ENCODE data around the gene KRT84. TPM values are rescaled to one million over a fixed set of nuclear protein-coding genes. Genes with fewer than 3 reads are reported as not detected.

The KRT84 gene
- total RNA-seq, 1 experiment from 2014 or later: not detected

DNA sequence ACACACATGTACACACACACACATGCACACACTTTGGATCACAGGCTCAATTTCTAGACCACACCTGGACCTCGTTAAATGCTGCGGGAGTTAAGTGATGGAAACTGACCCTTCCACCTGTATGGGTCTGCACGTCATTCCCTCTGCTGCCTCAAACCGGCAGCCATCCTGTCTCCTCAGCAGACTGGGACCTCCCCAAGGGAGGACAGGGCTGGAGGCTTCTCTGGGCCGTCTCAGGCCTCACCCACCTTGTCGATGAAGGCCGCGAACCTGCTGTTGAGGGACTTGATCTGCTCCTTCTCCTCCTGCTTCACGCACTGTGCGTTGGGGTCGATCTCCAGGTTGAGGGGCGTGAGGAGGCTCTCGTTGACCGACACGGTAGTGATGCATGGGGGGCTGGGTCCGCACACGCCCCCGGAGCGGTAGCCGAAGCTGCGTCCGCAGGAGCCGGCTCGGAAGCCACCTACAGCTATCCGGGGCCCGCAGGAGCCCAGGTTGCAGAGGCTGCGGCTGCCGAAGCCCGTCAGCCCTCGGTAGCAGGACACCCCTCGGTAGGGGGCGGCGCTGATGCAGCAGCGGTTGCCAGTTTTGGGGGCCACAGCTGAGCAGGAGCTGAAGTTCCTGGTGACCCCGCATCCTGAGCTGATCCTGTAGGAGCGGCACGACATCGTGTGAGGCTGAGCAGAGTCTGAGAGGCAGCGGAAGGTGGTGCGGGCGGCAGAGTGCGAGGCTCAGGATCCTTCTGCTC lies 18.5 kb downstream of the KRT84 start, which contains the start of gene KRT85:
KRT85 (minus strand) TSS at position 744 of the 748 bp plus-strand sequence; CDS start at position 668, 76 bp downstream.
- Histone ChIP-seq H3K36me3 (ENCODE audit: control insufficient read depth, insufficient read depth, low read length) (no peaks in the 10 kb centered on the region), H3K27me3 (replicated peaks; ENCODE audit: control insufficient read depth, insufficient read depth, low read length) (no peaks in the 10 kb centered on the region), H3K4me3 (ENCODE audit: low read depth, low read length) (no peak within 1 kb of the TSS), H3K9me3 (no peaks in the 10 kb centered on the region), H3K4me1 (no peaks in the 10 kb centered on the region)
- Mint-ChIP-seq H3K36me3 (ENCODE audit: insufficient read depth, unreplicated experiment) (no peaks in the 10 kb centered on the region), H3K4me3 (ENCODE audit: unreplicated experiment) (no peak within 1 kb of the TSS), H3K4me1 (ENCODE audit: low read depth, unreplicated experiment) (peaks cover 4% of the 10 kb centered on the region), H3K27ac (ENCODE audit: unreplicated experiment) (no peak within 1 kb of the TSS), H3K9me3 (ENCODE audit: unreplicated experiment) (no peaks in the 10 kb centered on the region), H3K27me3 (ENCODE audit: insufficient read depth, unreplicated experiment) (no peaks in the 10 kb centered on the region)
- TF ChIP-seq, protein P1, sequence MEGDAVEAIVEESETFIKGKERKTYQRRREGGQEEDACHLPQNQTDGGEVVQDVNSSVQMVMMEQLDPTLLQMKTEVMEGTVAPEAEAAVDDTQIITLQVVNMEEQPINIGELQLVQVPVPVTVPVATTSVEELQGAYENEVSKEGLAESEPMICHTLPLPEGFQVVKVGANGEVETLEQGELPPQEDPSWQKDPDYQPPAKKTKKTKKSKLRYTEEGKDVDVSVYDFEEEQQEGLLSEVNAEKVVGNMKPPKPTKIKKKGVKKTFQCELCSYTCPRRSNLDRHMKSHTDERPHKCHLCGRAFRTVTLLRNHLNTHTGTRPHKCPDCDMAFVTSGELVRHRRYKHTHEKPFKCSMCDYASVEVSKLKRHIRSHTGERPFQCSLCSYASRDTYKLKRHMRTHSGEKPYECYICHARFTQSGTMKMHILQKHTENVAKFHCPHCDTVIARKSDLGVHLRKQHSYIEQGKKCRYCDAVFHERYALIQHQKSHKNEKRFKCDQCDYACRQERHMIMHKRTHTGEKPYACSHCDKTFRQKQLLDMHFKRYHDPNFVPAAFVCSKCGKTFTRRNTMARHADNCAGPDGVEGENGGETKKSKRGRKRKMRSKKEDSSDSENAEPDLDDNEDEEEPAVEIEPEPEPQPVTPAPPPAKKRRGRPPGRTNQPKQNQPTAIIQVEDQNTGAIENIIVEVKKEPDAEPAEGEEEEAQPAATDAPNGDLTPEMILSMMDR (IDR thresholded peaks at IDR 0.05; ENCODE audit: insufficient read depth in 1 of 2, low read depth in 1 of 2, low read length in 1 of 2, severe bottlenecking in 1 of 2, unreplicated experiment in 1 of 2): no peak
- DNase-seq: no peak
- CTCF ChIA-PET: interaction anchor here (1.7 kb wide), 1 partner anchor 210 kb away, joined by 6 read pairs; no protein-coding TSS in a partner anchor
- BruUV-seq (replicated peaks): no TSS peak
- intact Hi-C loops (cut with micrococcal nuclease; ENCODE audit: unreplicated experiment): no loop called here
- POLR2A ChIA-PET: no interaction called here

DNA sequence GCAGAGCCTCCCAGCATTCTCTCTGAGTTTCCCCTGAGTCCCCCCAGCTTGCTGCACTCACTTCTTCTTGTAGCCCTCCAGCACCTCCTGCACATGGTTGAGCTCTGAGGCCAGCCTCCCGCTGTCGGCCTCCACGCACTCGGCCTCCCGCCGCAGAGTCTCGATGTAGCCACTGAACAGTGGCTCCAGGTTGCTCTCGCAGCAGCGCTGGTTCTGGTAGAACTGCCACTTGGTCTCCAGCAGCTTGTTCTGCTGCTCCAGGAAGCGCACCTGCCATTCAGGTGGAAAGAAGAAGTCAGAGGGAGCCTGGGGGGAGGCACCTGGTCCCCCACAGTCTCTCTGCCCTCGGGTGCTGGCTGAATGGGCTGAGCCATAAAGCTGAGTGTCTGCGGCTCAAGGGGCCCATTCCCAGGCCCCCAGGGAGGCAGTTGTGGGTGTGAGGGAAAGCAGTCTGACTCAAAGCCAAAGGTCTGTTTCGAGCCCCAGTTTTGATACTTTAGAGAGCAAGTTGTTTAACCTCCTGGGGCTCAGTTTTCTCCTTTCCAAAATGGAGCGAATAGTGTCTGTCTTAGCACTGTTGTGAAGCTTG lies 20.5 kb downstream of the KRT84 start:
- no peaks in the 10 kb centered on the region for H3K9me3 Mint-ChIP-seq (ENCODE audit: unreplicated experiment)
- H3K4me1 Mint-ChIP-seq (ENCODE audit: low read depth, unreplicated experiment): no peaks in the 10 kb centered on the region
- no peaks in the 10 kb centered on the region for H3K36me3 Mint-ChIP-seq (ENCODE audit: insufficient read depth, unreplicated experiment)
- DNase-seq: no peak
- intact Hi-C loops (cut with micrococcal nuclease; ENCODE audit: unreplicated experiment): no loop called here
- Histone ChIP-seq H3K4me3 (ENCODE audit: low read depth, low read length) (no peak overlapping the region), H3K9me3 (no peaks in the 10 kb centered on the region), H3K27me3 (replicated peaks; ENCODE audit: control insufficient read depth, insufficient read depth, low read length) (no peaks in the 10 kb centered on the region), H3K4me1 (no peaks in the 10 kb centered on the region), H3K36me3 (ENCODE audit: control insufficient read depth, insufficient read depth, low read length) (no peaks in the 10 kb centered on the region)
- ChIA-PET CTCF (no interaction called here), POLR2A (no interaction called here)
- BruUV-seq (replicated peaks): no TSS peak
- H3K27me3 Mint-ChIP-seq (ENCODE audit: insufficient read depth, unreplicated experiment): no peaks in the 10 kb centered on the region
- no peak overlapping the region for H3K27ac Mint-ChIP-seq (ENCODE audit: unreplicated experiment)
- H3K4me3 Mint-ChIP-seq (ENCODE audit: unreplicated experiment): no peak overlapping the region
- TF ChIP-seq, protein P1 (IDR thresholded peaks at IDR 0.05; ENCODE audit: insufficient read depth in 1 of 2, low read depth in 1 of 2, low read length in 1 of 2, severe bottlenecking in 1 of 2, unreplicated experiment in 1 of 2): no peak

DNA sequence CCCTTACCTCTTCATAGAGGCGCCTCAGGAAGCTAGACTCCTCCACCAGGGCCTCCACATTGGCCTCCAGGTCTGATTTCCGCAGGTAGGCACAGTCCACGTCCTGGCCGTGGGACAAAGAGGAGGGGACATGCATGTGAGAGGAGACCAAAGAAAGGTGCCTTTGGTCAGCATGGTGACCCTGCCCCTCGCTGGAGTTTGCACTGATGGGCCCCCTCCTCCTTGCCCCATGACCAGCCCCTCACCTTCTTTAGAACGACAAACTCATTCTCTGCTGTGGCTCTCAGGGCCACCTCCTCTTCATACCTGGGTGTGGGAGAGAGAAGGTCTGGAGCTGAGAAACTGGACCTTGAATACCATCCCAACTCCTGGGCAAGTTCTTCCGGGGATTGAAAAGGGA lies 21.4 kb downstream of the KRT84 start:
- Mint-ChIP-seq H3K4me1 (ENCODE audit: low read depth, unreplicated experiment) (no peaks in the 10 kb centered on the region), H3K36me3 (ENCODE audit: insufficient read depth, unreplicated experiment) (no peaks in the 10 kb centered on the region), H3K9me3 (ENCODE audit: unreplicated experiment) (no peaks in the 10 kb centered on the region), H3K27ac (ENCODE audit: unreplicated experiment) (no peak overlapping the region), H3K27me3 (ENCODE audit: insufficient read depth, unreplicated experiment) (peaks cover 4% of the 10 kb centered on the region), H3K4me3 (ENCODE audit: unreplicated experiment) (no peak overlapping the region)
- ChIA-PET CTCF (interaction anchor here (1.0 kb wide), 1 partner anchor 516 kb away, joined by 9 read pairs; no protein-coding TSS in a partner anchor), POLR2A (interaction anchor here (0.5 kb wide), 1 partner anchor 605 kb away, joined by 8 read pairs; no protein-coding TSS in a partner anchor)
- H3K9me3 ChIP-seq: no peaks in the 10 kb centered on the region
- BruUV-seq (replicated peaks): no TSS peak
- H3K36me3 ChIP-seq (ENCODE audit: control insufficient read depth, insufficient read depth, low read length): no peaks in the 10 kb centered on the region
- no peaks in the 10 kb centered on the region for H3K27me3 ChIP-seq (replicated peaks; ENCODE audit: control insufficient read depth, insufficient read depth, low read length)
- no peaks in the 10 kb centered on the region for H3K4me1 ChIP-seq
- intact Hi-C loops (cut with micrococcal nuclease; ENCODE audit: unreplicated experiment): no loop called here
- DNase-seq: no peak
- TF ChIP-seq, protein P1 (IDR thresholded peaks at IDR 0.05; ENCODE audit: insufficient read depth in 1 of 2, low read depth in 1 of 2, low read length in 1 of 2, severe bottlenecking in 1 of 2, unreplicated experiment in 1 of 2): no peak
- H3K4me3 ChIP-seq (ENCODE audit: low read depth, low read length): no peak overlapping the region
